Stimulated activated CD4-positive, alpha-beta T cell treated with anti-CD3 and anti-CD28 coated beads, Interleukin-4, amount 100 ng/mL, for 48 hours (primary cell): Measurements from ENCODE around the gene TNPO3.

Experiments used
- DNase-seq, 2 donors: peaks; one replicate each; pipeline ENCODE4 v3.0.0-alpha.2; 2020; ENCODE audit warnings: low read depth in 2 of 2

Gene TNPO3

DNA sequence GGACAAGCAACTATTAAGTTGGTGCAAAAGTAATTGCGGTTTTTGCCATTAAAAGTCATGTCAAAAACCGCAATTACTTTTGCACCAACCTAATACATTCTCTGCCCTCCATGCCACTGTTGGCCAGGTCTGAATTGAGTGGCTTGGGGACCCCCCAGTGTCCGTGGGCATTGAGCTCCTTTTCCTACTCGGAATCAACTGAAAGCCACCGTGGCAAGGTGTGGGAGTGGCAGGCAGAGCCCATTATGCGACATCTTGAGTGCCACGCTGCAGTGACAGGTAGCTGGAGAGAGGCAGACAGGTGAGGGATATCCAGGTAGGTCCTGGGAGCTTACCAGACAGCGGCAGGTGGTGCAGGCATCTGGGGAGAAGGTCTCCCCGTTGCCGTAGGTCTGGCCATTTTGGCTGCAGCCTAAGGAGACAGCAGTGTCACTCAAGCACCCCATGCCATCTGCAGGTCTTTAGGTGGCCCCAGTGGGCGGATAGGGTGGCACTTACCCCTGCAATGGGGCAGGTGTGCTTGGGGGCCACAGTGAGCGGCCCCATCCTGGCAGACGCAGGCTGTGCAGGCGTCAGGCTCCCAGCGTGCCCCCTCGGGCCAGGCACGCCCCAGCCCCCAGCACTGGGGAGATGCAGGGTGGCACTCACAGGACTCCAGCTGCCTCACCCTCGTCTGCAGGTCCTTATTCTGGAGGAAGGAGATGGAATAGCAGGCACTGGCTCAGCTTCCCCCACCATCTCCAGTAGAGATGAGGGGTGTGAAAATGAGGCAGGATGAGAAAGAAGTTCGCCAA lies 147.9 kb downstream of the TNPO3 start:
- no peak for DNase-seq

DNA sequence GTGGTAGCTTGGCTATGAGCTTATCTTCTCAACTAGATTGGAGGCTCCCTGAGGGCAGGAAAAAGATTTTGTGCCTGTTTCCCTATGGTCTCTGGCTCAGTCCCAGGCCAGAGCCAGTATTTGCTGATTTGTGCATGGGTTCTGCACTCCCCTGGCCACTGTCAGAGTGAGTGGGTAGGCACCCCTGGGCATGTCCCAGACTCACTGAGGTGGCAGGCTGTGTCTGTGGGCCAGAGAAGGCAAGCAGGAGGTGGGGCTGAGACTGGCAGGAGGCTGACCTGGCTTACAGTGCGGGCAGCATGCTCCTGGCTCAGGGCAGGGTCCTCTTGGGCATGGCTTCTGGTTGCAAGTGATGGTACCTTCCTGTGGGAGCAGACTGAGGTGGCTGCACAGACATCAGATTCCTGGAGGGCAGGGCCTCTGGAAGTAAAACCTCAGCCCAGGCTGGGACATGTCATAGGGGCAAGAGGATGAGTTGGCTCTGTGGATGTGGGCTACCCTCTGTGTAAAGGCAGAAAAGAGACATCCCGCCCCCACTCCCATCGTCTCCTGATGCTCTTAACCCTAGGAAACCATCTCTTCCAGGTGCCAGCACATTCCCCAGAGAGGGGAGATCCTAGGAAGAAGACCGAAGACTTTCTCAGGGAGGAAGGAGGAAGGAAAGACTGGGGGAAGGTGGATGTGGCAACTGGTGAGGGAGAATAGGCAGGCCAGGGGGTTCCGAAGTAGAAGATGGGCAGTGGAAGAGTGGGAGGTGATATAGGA lies 148.7 kb downstream of the TNPO3 start:
- no peak for DNase-seq

DNA sequence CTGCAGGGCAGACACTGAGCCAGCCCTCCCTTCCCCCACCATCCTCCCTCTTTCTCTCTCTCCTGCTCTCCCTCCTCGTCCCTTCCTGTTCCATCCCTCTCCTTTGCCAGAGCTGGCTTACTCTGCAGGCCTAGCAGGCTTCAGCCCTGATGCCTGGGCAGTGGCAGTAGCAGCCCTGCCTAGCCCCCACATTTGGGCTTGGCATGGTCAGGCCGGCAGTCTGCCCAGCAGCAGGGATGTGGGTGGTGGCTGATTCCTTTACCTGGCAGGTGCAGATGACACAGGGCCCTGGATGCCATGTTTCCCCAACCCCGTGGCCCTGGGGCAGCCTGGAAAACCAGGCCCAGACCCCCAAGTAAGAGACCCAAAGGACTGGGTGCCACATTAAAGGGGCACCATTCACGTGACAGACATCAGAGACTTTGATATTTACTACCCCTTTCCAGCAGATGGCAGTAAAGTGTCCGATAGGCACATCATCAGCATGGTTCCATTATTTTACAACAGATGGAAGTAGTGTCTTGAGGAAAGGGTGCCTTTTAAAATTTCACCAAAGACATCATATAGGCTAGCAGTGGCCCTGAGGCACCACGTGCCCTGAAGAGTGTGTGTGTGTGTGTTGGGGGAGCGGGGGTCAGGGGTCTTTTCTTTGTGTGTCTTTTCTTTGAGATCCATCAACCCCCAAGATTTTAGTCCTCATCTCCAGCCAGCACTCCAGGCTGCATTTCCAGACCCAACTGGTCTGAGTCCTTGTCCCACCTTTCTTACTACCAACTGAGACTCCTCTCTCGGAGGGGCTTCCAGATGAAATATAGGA lies 150.3 kb downstream of the TNPO3 start:
- DNase-seq = no peak
